ENCODE measurements around the gene DDX24.

- TF ChIP-seq EZH2 (IDR thresholded peaks at IDR 0.05; ENCODE audit: borderline replicate concordance) (no peak), CTCF (IDR thresholded peaks at IDR 0.05; ENCODE audit: poor library complexity) (no peak), EZH2phosphoT487 (IDR thresholded peaks at IDR 0.05; ENCODE audit: low read depth, severe bottlenecking, unreplicated experiment) (no peak)
Measured at GRCh38 chr14:94021001-94021400, 60.0 kb downstream of the DDX24 start.
